GM20000 (cell line): ENCODE measurements around the gene FAM110A.

ENCODE experiments used
- DNase-seq: peaks from one replicate; pipeline ENCODE4 v3.0.0; 2012; ENCODE audit warnings: low spot score
- TF ChIP-seq, protein P1 (sequence below): IDR thresholded peaks from 2 replicates; pipeline ENCODE4 v1.5.1; 2012; ENCODE audit warnings: mild to moderate bottlenecking, control low read depth; ENCODE audit errors: extremely low read depth, missing control alignments

The FAM110A gene

DNA sequence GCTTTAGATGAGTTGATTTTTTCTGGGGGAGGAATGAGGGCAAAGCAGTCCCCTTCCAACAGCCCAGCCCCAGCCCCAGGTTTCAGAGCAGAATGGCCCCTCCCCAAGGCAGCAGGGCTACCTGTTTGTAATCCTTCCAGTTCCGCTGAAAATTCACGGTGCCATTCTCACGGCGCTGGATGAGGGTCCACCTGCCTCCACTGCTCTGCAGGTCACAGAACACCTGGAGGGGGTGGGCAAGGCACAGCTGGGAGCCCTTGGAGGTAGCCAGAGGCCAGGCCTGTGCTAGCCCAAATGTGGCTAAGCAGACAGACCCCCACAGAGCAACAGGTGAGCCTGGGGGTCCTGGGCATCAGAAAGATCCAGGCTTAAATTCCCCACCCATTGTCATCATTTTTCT is 46.1 kb downstream of the FAM110A start:
- TF ChIP-seq, protein P1, sequence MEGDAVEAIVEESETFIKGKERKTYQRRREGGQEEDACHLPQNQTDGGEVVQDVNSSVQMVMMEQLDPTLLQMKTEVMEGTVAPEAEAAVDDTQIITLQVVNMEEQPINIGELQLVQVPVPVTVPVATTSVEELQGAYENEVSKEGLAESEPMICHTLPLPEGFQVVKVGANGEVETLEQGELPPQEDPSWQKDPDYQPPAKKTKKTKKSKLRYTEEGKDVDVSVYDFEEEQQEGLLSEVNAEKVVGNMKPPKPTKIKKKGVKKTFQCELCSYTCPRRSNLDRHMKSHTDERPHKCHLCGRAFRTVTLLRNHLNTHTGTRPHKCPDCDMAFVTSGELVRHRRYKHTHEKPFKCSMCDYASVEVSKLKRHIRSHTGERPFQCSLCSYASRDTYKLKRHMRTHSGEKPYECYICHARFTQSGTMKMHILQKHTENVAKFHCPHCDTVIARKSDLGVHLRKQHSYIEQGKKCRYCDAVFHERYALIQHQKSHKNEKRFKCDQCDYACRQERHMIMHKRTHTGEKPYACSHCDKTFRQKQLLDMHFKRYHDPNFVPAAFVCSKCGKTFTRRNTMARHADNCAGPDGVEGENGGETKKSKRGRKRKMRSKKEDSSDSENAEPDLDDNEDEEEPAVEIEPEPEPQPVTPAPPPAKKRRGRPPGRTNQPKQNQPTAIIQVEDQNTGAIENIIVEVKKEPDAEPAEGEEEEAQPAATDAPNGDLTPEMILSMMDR, result no peak
- no peak for DNase-seq

DNA sequence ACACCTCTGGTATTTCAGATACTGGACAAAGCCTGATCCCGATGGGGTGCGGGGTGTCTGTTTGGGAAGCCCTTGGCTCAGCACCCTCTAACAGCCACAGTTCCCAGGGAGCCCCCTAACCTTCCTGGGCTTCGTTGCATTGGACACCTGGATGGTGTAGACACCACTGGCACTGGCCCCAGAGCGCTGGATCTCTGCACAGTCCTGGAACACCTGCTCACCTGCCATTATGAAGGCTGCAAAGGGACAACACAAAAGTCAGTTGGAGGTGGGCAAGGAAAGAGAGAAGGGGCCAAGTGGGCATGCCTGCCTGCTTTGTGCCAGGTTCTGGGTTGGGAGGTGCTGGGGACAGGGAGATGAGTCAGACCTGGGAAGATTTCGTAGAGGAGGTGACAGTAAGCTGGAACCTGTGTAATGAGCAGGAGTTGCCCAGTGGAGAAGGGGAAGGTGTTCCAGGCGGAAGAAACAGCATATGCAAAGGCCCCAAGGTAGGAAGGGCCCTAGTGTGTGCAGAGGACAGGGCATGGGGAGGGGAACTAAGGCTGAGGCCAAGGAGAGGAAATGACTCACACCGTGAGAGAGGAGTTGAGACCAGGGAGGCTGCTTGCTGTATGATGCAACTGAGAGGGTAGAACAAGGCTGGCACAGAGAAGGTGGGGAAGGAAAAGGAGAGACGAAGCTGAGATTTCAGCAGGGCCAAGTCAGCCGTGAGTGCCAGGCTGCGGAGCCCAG is 47.7 kb downstream of the FAM110A start:
- TF ChIP-seq, protein P1, result no peak
- no peak for DNase-seq

- TF ChIP-seq, protein P1, result no peak
- no peak for DNase-seq
Measured at GRCh38 chr20:881783-882144, 48.2 kb downstream of the FAM110A start.

DNA sequence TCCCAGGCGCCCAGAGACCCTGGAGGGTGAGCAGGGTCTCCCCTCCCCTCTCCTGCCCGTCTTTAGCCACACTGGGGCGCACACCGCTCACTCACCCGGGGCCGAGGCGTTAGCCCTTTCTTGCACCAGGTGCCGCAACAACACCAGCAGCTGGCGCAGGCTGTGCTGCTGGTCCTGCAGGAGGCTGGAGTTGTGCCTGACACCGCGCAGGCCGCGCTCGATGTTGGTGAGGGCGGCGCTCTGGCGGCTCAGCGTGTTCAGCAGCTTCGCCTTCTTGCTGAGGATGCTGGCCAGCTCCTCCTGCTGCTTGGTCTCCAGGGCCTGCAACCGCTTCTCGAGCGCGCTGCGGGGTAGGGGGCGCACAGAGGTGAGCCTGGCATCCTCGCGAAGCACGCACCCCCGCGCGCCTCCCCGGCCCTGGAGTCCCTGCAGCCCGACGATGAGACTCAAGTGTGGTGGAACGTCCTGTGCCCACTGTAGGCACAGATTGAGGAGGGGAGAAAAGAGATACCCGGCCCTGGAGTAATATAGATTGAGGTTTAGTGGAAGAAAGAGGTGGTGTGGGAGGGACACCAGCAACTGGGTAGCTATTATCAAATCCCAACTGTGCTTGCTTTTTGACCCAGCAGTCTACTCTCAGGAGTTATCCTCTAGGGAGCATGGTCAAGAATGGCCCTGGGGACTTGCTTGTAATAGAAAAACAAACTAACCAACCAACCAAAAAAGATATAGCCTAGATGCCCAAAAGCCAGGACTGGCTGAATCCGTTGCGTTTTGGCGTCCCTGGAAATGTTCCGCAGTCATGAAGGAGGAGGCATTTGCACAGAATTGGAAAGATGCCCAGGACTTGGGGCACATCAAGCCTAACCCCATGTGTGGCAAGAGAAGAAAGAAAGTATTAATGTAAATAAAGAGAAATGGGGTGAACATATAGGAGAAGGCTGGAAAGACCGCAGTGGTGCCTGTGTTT is 51.8 kb downstream of the FAM110A start:
- DNase-seq, result no peak
- TF ChIP-seq, protein P1, result no peak

DNA sequence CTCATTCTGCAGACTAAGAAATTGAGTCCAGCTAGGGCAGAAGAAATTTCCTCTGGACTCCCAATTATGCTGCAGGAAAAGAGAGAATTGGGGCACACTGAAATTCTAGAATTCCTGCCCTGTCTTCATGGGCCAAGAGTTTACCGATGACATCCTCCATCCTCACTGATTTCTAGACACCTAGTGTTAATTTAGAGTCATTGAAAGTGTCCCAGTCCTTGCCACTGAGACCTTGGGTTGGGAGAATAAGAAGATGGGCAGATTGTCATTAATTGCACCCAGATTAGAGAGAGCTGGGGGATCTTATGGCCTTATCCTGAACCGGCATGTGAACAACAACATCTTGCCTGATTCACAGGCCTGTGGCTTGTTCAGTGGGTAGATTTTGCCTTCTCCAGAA is 53.6 kb downstream of the FAM110A start:
- TF ChIP-seq, protein P1, result no peak
- DNase-seq, result no peak

- TF ChIP-seq, protein P1, result no peak
- no peak for DNase-seq
Measured at GRCh38 chr20:888057-888456, 54.5 kb downstream of the FAM110A start.

GRCh38 chr20:889106-889505 is 55.6 kb downstream of the FAM110A start:
- DNase-seq, result no peak

More at GRCh38 chr20:889106-889505, 55.6 kb downstream of the FAM110A start:
- TF ChIP-seq, protein P1, result no peak
